HL-60 (cell line): ENCODE data around the gene TMTC1.

Source experiments
- DNase-seq, 2 experiments: peaks; one replicate each; pipeline ENCODE4 v3.0.0-alpha.2; 2010 to 2020; ENCODE audit warnings: low read depth in 1 of 2, low spot score in 1 of 2
- H3K27ac ChIP-seq: fragments of 250-450 bp; sonication (Bioruptor Pico); replicated peaks from 2 replicates; pipeline ENCODE4 v1.5.1; 2020; ENCODE audit warnings: mild to moderate bottlenecking, moderate library complexity
- H3K27me3 ChIP-seq: fragments of 250-450 bp; sonication (Bioruptor Pico); 2 replicates; pipeline ENCODE4 v1.5.1; 2021; ENCODE audit warnings: mild to moderate bottlenecking, moderate library complexity; ENCODE audit not compliant: insufficient read depth, poor library complexity, severe bottlenecking
- H3K4me3 ChIP-seq: replicated peaks from 2 replicates; pipeline ENCODE4 v1.5.1; 2011; ENCODE audit warnings: mild to moderate bottlenecking, control low read depth, low read length; ENCODE audit not compliant: insufficient read depth
- GABPA ChIP-seq: IDR thresholded peaks from 2 replicates; pipeline ENCODE4 v1.6.1; 2012; ENCODE audit warnings: low read depth
- POLR2AphosphoS5 ChIP-seq: IDR thresholded peaks from 2 replicates; pipeline ENCODE4 v1.6.1; 2012; ENCODE audit warnings: low read depth
- SPI1 ChIP-seq: IDR thresholded peaks from 2 replicates; pipeline ENCODE4 v1.6.1; 2012; ENCODE audit warnings: low read depth, mild to moderate bottlenecking, borderline replicate concordance
- TF ChIP-seq, protein P1 (sequence below): IDR thresholded peaks from one replicate; pipeline ENCODE4 v1.5.1; 2011; ENCODE audit warnings: low read length, control low read depth, inconsistent platforms; ENCODE audit not compliant: insufficient read depth
- TF ChIP-seq, protein P2 (sequence below): IDR thresholded peaks from 2 replicates; pipeline ENCODE4 v1.6.1; 2012; ENCODE audit warnings: low read depth; ENCODE audit not compliant: insufficient replicate concordance

Gene TMTC1

DNA sequence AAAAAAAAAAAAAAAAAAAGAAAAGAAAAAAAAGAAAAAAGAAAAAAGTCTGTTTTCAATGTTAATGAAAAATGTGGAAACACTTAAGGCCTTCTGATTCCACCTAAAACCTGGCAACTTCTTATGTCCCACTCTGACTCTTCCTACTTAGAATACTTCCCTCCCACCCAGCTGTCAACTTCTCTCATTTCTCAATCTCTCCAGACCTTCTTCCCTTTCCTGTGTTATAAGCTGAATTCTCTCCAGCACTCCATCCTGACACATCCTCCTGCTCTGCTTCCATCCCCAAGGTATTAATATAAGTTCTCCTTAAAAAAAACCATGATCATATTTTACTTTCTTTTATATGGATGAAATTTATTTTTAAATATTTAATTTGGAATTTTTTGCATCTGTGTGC is 20.3 kb upstream of the TMTC1 start:
- TF ChIP-seq, protein P1, sequence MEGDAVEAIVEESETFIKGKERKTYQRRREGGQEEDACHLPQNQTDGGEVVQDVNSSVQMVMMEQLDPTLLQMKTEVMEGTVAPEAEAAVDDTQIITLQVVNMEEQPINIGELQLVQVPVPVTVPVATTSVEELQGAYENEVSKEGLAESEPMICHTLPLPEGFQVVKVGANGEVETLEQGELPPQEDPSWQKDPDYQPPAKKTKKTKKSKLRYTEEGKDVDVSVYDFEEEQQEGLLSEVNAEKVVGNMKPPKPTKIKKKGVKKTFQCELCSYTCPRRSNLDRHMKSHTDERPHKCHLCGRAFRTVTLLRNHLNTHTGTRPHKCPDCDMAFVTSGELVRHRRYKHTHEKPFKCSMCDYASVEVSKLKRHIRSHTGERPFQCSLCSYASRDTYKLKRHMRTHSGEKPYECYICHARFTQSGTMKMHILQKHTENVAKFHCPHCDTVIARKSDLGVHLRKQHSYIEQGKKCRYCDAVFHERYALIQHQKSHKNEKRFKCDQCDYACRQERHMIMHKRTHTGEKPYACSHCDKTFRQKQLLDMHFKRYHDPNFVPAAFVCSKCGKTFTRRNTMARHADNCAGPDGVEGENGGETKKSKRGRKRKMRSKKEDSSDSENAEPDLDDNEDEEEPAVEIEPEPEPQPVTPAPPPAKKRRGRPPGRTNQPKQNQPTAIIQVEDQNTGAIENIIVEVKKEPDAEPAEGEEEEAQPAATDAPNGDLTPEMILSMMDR = no peak
- TF ChIP-seq POLR2AphosphoS5 = no peak
- Histone ChIP-seq H3K27me3 (peaks cover 1% of the 10 kb centered on the region), H3K27ac (no peak overlapping the region), H3K4me3 (no peak overlapping the region)
- no peak for DNase-seq

DNA sequence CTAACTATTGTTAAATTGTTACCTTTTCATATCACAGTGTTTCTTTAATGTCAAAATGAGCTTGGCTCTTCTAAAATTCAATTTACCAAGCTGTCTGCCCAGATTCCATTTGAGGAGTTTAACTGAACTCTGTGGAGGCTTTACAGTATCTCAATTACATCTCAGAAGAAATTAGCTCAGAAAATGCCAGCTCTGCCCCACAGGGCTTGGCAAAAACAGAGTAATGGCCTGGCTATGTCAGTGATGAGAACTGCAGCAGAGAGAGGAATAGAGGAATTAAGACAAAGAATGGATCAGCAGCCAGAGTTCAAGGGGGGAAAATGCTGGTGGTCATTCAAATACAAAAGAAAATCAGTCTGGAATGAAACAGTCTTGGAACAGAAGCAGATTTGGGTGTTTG is 15.8 kb upstream of the TMTC1 start:
- Histone ChIP-seq H3K27me3 (peaks cover 2% of the 10 kb centered on the region), H3K27ac (no peak overlapping the region), H3K4me3 (no peak overlapping the region)
- TF ChIP-seq POLR2AphosphoS5 (no peak), SPI1 (no peak), GABPA (no peak)
- TF ChIP-seq, protein P2, sequence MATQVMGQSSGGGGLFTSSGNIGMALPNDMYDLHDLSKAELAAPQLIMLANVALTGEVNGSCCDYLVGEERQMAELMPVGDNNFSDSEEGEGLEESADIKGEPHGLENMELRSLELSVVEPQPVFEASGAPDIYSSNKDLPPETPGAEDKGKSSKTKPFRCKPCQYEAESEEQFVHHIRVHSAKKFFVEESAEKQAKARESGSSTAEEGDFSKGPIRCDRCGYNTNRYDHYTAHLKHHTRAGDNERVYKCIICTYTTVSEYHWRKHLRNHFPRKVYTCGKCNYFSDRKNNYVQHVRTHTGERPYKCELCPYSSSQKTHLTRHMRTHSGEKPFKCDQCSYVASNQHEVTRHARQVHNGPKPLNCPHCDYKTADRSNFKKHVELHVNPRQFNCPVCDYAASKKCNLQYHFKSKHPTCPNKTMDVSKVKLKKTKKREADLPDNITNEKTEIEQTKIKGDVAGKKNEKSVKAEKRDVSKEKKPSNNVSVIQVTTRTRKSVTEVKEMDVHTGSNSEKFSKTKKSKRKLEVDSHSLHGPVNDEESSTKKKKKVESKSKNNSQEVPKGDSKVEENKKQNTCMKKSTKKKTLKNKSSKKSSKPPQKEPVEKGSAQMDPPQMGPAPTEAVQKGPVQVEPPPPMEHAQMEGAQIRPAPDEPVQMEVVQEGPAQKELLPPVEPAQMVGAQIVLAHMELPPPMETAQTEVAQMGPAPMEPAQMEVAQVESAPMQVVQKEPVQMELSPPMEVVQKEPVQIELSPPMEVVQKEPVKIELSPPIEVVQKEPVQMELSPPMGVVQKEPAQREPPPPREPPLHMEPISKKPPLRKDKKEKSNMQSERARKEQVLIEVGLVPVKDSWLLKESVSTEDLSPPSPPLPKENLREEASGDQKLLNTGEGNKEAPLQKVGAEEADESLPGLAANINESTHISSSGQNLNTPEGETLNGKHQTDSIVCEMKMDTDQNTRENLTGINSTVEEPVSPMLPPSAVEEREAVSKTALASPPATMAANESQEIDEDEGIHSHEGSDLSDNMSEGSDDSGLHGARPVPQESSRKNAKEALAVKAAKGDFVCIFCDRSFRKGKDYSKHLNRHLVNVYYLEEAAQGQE = no peak
- TF ChIP-seq, protein P1 = no peak
- DNase-seq = no peak

DNA sequence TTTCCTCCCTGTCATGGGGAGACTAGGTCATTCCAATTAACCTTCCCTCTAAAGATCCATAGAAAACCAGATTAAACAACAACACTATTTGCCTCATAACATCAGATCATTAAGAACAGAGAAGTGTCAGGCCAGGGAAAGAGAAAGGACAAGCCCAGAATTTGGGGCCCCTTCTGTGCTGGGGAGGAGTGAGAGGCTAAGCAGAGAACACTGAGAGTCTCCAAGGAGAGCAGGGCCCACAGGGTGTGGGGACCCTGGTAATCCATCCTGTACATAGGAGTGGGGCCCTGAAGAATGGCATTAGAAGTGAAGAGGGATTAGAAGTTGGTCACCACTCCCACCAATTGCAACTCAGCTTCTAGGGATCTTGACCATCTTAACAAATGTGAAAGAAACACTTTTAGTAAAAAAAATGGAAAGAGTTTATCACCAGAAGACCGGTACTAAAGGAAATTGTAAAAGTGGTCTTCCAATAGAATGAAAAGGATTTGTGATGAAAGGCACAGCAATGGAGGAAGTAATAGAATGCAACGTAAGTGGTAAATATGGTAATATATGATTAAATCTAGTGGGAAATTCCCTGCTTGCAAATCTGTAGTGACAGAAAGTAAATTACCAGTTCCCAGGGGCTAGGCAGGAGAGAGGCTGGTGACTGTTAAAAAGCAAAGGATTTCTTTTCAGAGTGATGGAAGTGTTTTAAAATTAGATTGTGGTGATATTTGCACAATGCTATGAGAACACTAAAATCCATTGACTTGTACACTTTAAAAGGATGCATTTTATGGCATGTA is 14.0 kb upstream of the TMTC1 start:
- Histone ChIP-seq H3K4me3 (no peak overlapping the region), H3K27me3 (peaks cover 2% of the 10 kb centered on the region), H3K27ac (no peak overlapping the region)
- TF ChIP-seq SPI1 (no peak), POLR2AphosphoS5 (no peak), GABPA (no peak)
- TF ChIP-seq, protein P1 = no peak
- TF ChIP-seq, protein P2 = no peak
- no peak for DNase-seq

DNA sequence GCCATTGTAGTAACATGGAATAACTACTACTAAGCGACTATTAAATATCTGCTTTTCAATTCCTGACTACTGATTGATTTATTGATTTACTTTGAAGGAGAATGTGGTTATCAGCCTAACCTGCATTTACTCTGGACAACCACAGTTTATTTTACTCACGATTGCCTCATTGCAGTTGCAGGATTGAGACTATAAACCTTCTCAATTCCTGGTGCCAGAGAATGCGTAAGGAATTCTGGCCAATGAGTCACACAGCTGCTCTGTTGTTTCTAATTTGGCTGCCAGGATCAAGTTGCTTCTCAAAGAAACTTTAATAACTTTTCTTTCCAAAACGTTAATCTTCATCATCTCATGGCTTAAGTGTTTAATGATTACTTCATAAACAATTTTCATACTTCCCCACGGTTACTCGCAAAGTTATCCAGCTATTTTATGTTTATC is 13.1 kb upstream of the TMTC1 start:
- no peak overlapping the region for H3K4me3 ChIP-seq
- DNase-seq = no peak
- H3K27ac ChIP-seq = no peak overlapping the region

More for the DNA sequence above, 13.1 kb upstream of the TMTC1 start:
- H3K27me3 ChIP-seq = peaks cover 2% of the 10 kb centered on the region
- TF ChIP-seq GABPA (no peak), POLR2AphosphoS5 (no peak), SPI1 (no peak)
- TF ChIP-seq, protein P1 = no peak
- TF ChIP-seq, protein P2 = no peak
